Measurements from ENCODE around the gene PLPPR2. TPM values are rescaled to one million over a fixed set of nuclear protein-coding genes. Genes with fewer than 3 reads are reported as not detected.
"Not testable (repeated sequence)": the region's sequence is repeated elsewhere in the genome, so short reads cannot be mapped to it uniquely, and the experiment has no call there.

PLPPR2 gene
- total and polyA plus RNA-seq, 2 experiments from 2014 or later = 25.9 to 41.7 TPM

GRCh38 chr19:11377756-11378155 lies 22.5 kb downstream of the PLPPR2 start:
- Histone ChIP-seq H3K36me3 (replicated peaks; ENCODE audit: insufficient read depth, low read depth) (no peaks in the 10 kb centered on the region), H2AFZ (no peak overlapping the region), H3K27ac (no peak overlapping the region), H3K4me1 (ENCODE audit: insufficient read depth) (peaks cover 22% of the 10 kb centered on the region), H3K4me3 (no peak overlapping the region), H4K20me1 (ENCODE audit: insufficient read depth, poor library complexity, severe bottlenecking) (no peaks in the 10 kb centered on the region), H3K27me3 (no peaks in the 10 kb centered on the region), H3K9me3 (ENCODE audit: low read depth) (no peaks in the 10 kb centered on the region), H3K79me2 (peaks cover 10% of the 10 kb centered on the region), H3K9me2 (replicated peaks; ENCODE audit: insufficient read depth) (no peaks in the 10 kb centered on the region), H3K4me2 (no peak overlapping the region)
- 98% methylated on average over 3 of the region's 3 CpGs for WGBS (ENCODE audit: low lambda C conversion rate, missing lambda C conversion rate)
- TF ChIP-seq CTCF (IDR thresholded peaks at IDR 0.05; ENCODE audit: poor library complexity) = no peak
- TF ChIP-seq EZH2 (IDR thresholded peaks at IDR 0.05; ENCODE audit: borderline replicate concordance) = no peak
- no peak for TF ChIP-seq EZH2phosphoT487 (IDR thresholded peaks at IDR 0.05; ENCODE audit: low read depth, severe bottlenecking, unreplicated experiment)
- no peak for DNase-seq (ENCODE audit: low spot score)

GRCh38 chr19:11378319-11379189 lies 23.3 kb downstream of the PLPPR2 start:
- H3K4me2 ChIP-seq = no peak overlapping the region
- peaks cover 24% of the 10 kb centered on the region for H3K4me1 ChIP-seq (ENCODE audit: insufficient read depth)

GRCh38 chr19:11379269-11379845 lies 24.1 kb downstream of the PLPPR2 start:
- H2AFZ ChIP-seq; H3K36me3 ChIP-seq (replicated peaks; ENCODE audit: insufficient read depth, low read depth); H3K27me3 ChIP-seq; H3K9me2 ChIP-seq (replicated peaks; ENCODE audit: insufficient read depth); H3K27ac ChIP-seq; H3K4me2 ChIP-seq; H3K4me3 ChIP-seq; H3K9me3 ChIP-seq (ENCODE audit: low read depth); DNase-seq (ENCODE audit: low spot score); H4K20me1 ChIP-seq (ENCODE audit: insufficient read depth, poor library complexity, severe bottlenecking): not testable (repeated sequence)
- H3K4me1 ChIP-seq (ENCODE audit: insufficient read depth) = peaks cover 18% of the 10 kb centered on the region
- 92% methylated on average over 13 of the region's 14 CpGs for WGBS (ENCODE audit: low lambda C conversion rate, missing lambda C conversion rate)
- peaks cover 10% of the 10 kb centered on the region for H3K79me2 ChIP-seq

More at GRCh38 chr19:11378319-11379189, 23.3 kb downstream of the PLPPR2 start:
- Histone ChIP-seq H3K27ac (no peak overlapping the region), H3K36me3 (replicated peaks; ENCODE audit: insufficient read depth, low read depth) (no peaks in the 10 kb centered on the region), H3K79me2 (peaks cover 10% of the 10 kb centered on the region), H3K4me3 (no peak overlapping the region), H3K9me3 (ENCODE audit: low read depth) (no peaks in the 10 kb centered on the region), H4K20me1 (ENCODE audit: insufficient read depth, poor library complexity, severe bottlenecking) (no peaks in the 10 kb centered on the region), H2AFZ (no peak overlapping the region), H3K9me2 (replicated peaks; ENCODE audit: insufficient read depth) (no peaks in the 10 kb centered on the region), H3K27me3 (no peaks in the 10 kb centered on the region)
- peak; percentile 69 for DNase-seq (ENCODE audit: low spot score)
- TF ChIP-seq EZH2 (IDR thresholded peaks at IDR 0.05; ENCODE audit: borderline replicate concordance) (no peak), CTCF (IDR thresholded peaks at IDR 0.05; ENCODE audit: poor library complexity) (peak; percentile 55)
- WGBS (ENCODE audit: low lambda C conversion rate, missing lambda C conversion rate) = 64% methylated on average over 8 of the region's 8 CpGs

- 98% methylated on average over 7 of the region's 7 CpGs for WGBS (ENCODE audit: low lambda C conversion rate, missing lambda C conversion rate)
- Histone ChIP-seq H3K36me3 (replicated peaks; ENCODE audit: insufficient read depth, low read depth) (no peaks in the 10 kb centered on the region), H3K27me3 (no peaks in the 10 kb centered on the region), H3K4me2 (no peak overlapping the region), H3K4me1 (ENCODE audit: insufficient read depth) (peaks cover 18% of the 10 kb centered on the region), H4K20me1 (ENCODE audit: insufficient read depth, poor library complexity, severe bottlenecking) (no peaks in the 10 kb centered on the region), H3K27ac (no peak overlapping the region), H2AFZ (no peak overlapping the region), H3K9me3 (ENCODE audit: low read depth) (no peaks in the 10 kb centered on the region), H3K79me2 (peaks cover 10% of the 10 kb centered on the region), H3K4me3 (no peak overlapping the region), H3K9me2 (replicated peaks; ENCODE audit: insufficient read depth) (no peaks in the 10 kb centered on the region)
- no peak for TF ChIP-seq EZH2 (IDR thresholded peaks at IDR 0.05; ENCODE audit: borderline replicate concordance)
- TF ChIP-seq EZH2phosphoT487 (IDR thresholded peaks at IDR 0.05; ENCODE audit: low read depth, severe bottlenecking, unreplicated experiment) = no peak
- TF ChIP-seq CTCF (IDR thresholded peaks at IDR 0.05; ENCODE audit: poor library complexity) = no peak
- DNase-seq (ENCODE audit: low spot score) = no peak
These were observed 24.7 kb downstream of the PLPPR2 start for GRCh38 chr19:11379857-11380350.

Data from hepatocyte (in vitro differentiated cells).